Gastrocnemius medialis (tissue), 4 donors: ENCODE data around the gene DUOX1.

Source experiments
- CTCF ChIP-seq, 5 experiments: fragments of 450-650 bp in 3 of 5; fragments of 200-600 bp in 2 of 5; sonication (generic) in 2 of 5; IDR thresholded peaks in 4 of 5; conservative IDR thresholded peaks in 1 of 5; 1 replicate in 4 of 5; 2 replicates in 1 of 5; pipeline ENCODE4 v1.5.1; 2016 to 2019; ENCODE audit warnings: antibody characterized with exemption in 5 of 5, mild to moderate bottlenecking in 3 of 5, moderate library complexity in 3 of 5
- POLR2A ChIP-seq, 2 donors: fragments of 450-650 bp; IDR thresholded peaks; one replicate each; pipeline ENCODE4 v1.6.1; 2017; ENCODE audit warnings: antibody characterized with exemption in 2 of 2, mild to moderate bottlenecking in 2 of 2, moderate library complexity in 2 of 2

DNA sequence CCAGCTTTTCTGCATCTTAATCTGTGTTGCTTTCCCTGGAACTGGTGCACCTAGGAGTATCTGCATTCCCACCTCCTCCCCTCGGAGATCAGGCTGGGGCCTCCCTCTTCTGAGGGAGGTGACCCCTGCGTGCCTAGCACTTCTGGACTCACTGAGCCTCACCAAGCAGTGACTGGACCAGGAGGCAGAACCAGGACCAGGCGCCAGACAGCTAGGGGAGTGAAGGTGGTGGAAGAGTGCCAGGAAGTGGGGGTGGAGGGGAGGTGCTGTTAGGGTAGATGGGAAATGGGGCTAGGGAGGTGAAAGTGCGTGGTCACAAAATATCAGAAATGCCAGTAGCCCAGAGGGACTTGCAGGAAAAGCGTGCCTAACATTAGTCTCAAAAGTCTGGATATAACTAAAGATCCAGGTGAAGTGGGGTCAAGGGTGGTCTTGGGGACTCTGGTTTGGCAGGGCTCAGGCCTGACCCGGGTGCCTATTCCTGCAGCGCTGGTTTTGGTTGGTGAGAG, 14.4 kb upstream of the DUOX1 start:
- TF ChIP-seq POLR2A (IDR thresholded peaks at IDR 0.05) = no peak
- TF ChIP-seq CTCF (IDR thresholded peaks at IDR 0.05 in 4 of 5, conservative IDR thresholded peaks at IDR 0.05 in 1 of 5) = no peak
